Epithelial cell of esophagus (primary cell): ENCODE data around the gene BCL2L13.

ENCODE experiments used
- DNase-seq: peaks from one replicate; pipeline ENCODE4 v3.0.0; 2010; ENCODE audit warnings: low read depth
- H3K4me3 ChIP-seq: 2 replicates; pipeline ENCODE4 v1.5.1; 2011; ENCODE audit warnings: mild to moderate bottlenecking, low read length, control low read depth
- TF ChIP-seq, protein P1 (sequence below): IDR thresholded peaks from 2 replicates; pipeline ENCODE4 v1.5.1; 2011; ENCODE audit warnings: low read depth, mild to moderate bottlenecking, low read length, control low read depth, inconsistent platforms; ENCODE audit not compliant: insufficient read depth; ENCODE audit errors: missing control alignments

Gene BCL2L13

DNA sequence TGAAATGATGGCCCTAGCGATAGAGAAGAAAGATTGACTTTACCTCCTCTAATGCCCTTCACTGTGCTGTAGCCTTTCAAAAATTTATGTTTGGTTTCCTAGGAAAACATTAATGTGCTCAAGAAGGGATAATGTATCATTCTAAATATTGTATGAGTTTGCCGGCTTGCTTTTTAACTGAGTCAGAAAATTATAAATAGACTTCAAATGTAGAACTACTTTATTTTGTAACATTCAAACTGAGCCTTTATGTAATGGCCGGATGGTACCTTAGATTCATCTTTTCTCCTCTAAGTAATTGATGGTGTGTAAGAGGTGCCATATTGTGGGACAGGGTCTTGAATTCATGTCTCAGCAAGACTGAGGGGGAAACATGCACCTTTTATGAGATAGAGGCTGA, 78.0 kb downstream of the BCL2L13 start:
- TF ChIP-seq, protein P1, sequence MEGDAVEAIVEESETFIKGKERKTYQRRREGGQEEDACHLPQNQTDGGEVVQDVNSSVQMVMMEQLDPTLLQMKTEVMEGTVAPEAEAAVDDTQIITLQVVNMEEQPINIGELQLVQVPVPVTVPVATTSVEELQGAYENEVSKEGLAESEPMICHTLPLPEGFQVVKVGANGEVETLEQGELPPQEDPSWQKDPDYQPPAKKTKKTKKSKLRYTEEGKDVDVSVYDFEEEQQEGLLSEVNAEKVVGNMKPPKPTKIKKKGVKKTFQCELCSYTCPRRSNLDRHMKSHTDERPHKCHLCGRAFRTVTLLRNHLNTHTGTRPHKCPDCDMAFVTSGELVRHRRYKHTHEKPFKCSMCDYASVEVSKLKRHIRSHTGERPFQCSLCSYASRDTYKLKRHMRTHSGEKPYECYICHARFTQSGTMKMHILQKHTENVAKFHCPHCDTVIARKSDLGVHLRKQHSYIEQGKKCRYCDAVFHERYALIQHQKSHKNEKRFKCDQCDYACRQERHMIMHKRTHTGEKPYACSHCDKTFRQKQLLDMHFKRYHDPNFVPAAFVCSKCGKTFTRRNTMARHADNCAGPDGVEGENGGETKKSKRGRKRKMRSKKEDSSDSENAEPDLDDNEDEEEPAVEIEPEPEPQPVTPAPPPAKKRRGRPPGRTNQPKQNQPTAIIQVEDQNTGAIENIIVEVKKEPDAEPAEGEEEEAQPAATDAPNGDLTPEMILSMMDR, result no peak
- DNase-seq, result no peak
- no peak overlapping the region for H3K4me3 ChIP-seq

DNA sequence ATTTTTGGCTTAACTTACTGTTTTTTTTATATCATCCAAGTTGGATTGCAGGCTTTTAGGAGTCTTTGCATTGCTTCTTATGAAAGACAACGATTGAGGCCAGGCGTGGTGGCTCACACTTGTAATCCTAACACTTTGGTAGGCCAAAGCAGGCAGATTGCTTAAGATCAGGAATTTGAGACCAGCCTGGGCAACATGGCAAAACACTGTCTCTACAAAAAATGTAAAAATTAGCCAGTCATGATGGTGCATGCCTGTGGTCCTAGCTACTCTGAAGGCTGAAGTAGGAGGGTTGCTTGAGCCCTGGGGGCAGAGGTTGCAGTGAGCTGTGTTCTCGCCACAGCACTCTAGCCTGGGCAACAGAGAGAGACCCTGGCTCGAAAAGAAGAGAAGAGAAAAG, 79.2 kb downstream of the BCL2L13 start:
- DNase-seq, result peak; percentile 39
- no peak overlapping the region for H3K4me3 ChIP-seq
- TF ChIP-seq, protein P1, result no peak

DNA sequence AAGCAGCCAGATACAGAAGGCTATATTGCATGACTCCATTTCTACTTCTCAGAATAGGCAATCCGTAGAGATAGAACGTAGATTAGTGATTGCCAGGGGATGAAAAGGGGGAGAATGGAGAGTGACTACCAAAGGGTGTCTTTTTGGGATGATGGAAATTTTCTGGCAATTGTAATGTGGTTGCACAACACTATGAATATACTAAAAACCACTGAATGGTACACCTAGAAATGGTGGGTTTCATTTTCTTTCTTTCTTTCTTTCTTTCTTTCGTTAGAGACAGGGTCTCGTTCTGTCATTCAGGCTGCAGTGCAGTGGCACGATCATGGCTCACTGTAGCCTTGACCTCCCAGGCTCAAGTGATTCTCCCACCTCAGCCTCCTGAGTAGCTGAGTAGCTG, 81.4 kb downstream of the BCL2L13 start:
- TF ChIP-seq, protein P1, result no peak
- no peak overlapping the region for H3K4me3 ChIP-seq
- no peak for DNase-seq

GRCh38 chr22:17724241-17724640, 85.7 kb downstream of the BCL2L13 start:
- H3K4me3 ChIP-seq, result no peak overlapping the region
- TF ChIP-seq, protein P1, result no peak
- no peak for DNase-seq

- TF ChIP-seq, protein P1, result no peak
- no peak for DNase-seq
- H3K4me3 ChIP-seq, result no peak overlapping the region
These were observed 86.3 kb downstream of the BCL2L13 start for GRCh38 chr22:17724678-17725499.

- TF ChIP-seq, protein P1, result no peak
- no peak for DNase-seq
- H3K4me3 ChIP-seq, result no peak overlapping the region
These were observed 86.9 kb downstream of the BCL2L13 start for GRCh38 chr22:17725500-17725796.
